Measurements from ENCODE around the gene SMTN. TPM values are rescaled to one million over a fixed set of nuclear protein-coding genes. Genes with fewer than 3 reads are reported as not detected.

Gene SMTN
- total RNA-seq, 1 experiment from 2014 or later = 68.8 TPM

GRCh38 chr22:31139866-31140716 lies 59.0 kb downstream of the SMTN start, which contains the start of gene PLA2G3:
Gene PLA2G3 (minus strand): TSS chr22:31140508. CDS start chr22:31140354, 154 bp downstream.
- Histone ChIP-seq H2AFZ (no peak within 1 kb of the TSS), H3K4me3 (no peak within 1 kb of the TSS), H3K27ac (no peak within 1 kb of the TSS), H3K4me1 (replicated peaks; ENCODE audit: insufficient read depth) (no peaks in the 10 kb centered on the region), H3K79me2 (ENCODE audit: low read depth) (no peaks in the 10 kb centered on the region), H4K20me1 (ENCODE audit: insufficient read depth) (no peaks in the 10 kb centered on the region), H3K4me2 (no peak within 1 kb of the TSS), H3K27me3 (ENCODE audit: insufficient read depth, low read depth) (peaks cover 6% of the 10 kb centered on the region), H3K9me2 (ENCODE audit: insufficient read depth) (no peaks in the 10 kb centered on the region), H3F3A (ENCODE audit: insufficient read depth, low read depth) (peaks cover 8% of the 10 kb centered on the region; the same call in 1 of the 2 replicates), H3K9me3 (ENCODE audit: insufficient read depth, low read depth) (peaks cover 8% of the 10 kb centered on the region), H3K36me3 (ENCODE audit: low read depth) (no peaks in the 10 kb centered on the region)
- TF ChIP-seq CTCF (conservative IDR thresholded peaks at IDR 0.05) (no peak), EZH2 (IDR thresholded peaks at IDR 0.05; ENCODE audit: low read depth) (no peak)
- ChIA-PET POLR2A (ENCODE audit: unreplicated experiment) (no interaction called here), CTCF (interaction anchor here (0.6 kb wide), 1 partner anchor 60 kb away, joined by 3 read pairs; no protein-coding TSS in a partner anchor)
- intact Hi-C loops (cut with micrococcal nuclease; ENCODE audit: unreplicated experiment) = no loop called here
- peak in 1 of 2 experiments; percentile 19 for DNase-seq
- BruUV-seq (replicated peaks) = no TSS peak

- BruUV-seq (replicated peaks) = no TSS peak
- H3K79me2 ChIP-seq (ENCODE audit: low read depth) = no peaks in the 10 kb centered on the region
- peaks cover 8% of the 10 kb centered on the region for H3K9me3 ChIP-seq (ENCODE audit: insufficient read depth, low read depth)
- H3K36me3 ChIP-seq (ENCODE audit: low read depth) = no peaks in the 10 kb centered on the region
- no peaks in the 10 kb centered on the region for H3K4me1 ChIP-seq (replicated peaks; ENCODE audit: insufficient read depth)
- H4K20me1 ChIP-seq (ENCODE audit: insufficient read depth) = no peaks in the 10 kb centered on the region
- H3K4me2 ChIP-seq = no peak overlapping the region
- H3K9me2 ChIP-seq (ENCODE audit: insufficient read depth) = no peaks in the 10 kb centered on the region
- ChIA-PET CTCF (no interaction called here), POLR2A (ENCODE audit: unreplicated experiment) (no interaction called here)
- no peak overlapping the region for H2AFZ ChIP-seq
- H3K27ac ChIP-seq = no peak overlapping the region
- no peak for DNase-seq
- H3K4me3 ChIP-seq = no peak overlapping the region
- H3K27me3 ChIP-seq (ENCODE audit: insufficient read depth, low read depth) = peaks cover 6% of the 10 kb centered on the region
- intact Hi-C loops (cut with micrococcal nuclease; ENCODE audit: unreplicated experiment) = no loop called here
- peaks cover 8% of the 10 kb centered on the region; the same call in 1 of the 2 replicates for H3F3A ChIP-seq (ENCODE audit: insufficient read depth, low read depth)
- TF ChIP-seq EZH2 (IDR thresholded peaks at IDR 0.05; ENCODE audit: low read depth) = no peak
- TF ChIP-seq CTCF (conservative IDR thresholded peaks at IDR 0.05) = no peak
Measured at GRCh38 chr22:31140746-31141145, 59.6 kb downstream of the SMTN start.

- Histone ChIP-seq H2AFZ (no peak overlapping the region), H3F3A (ENCODE audit: insufficient read depth, low read depth) (peaks cover 8% of the 10 kb centered on the region; the same call in 1 of the 2 replicates), H3K27ac (no peak overlapping the region), H3K79me2 (ENCODE audit: low read depth) (no peaks in the 10 kb centered on the region), H4K20me1 (ENCODE audit: insufficient read depth) (no peaks in the 10 kb centered on the region), H3K4me1 (replicated peaks; ENCODE audit: insufficient read depth) (no peaks in the 10 kb centered on the region), H3K9me2 (ENCODE audit: insufficient read depth) (no peaks in the 10 kb centered on the region), H3K27me3 (ENCODE audit: insufficient read depth, low read depth) (peaks cover 6% of the 10 kb centered on the region), H3K4me3 (no peak overlapping the region), H3K4me2 (no peak overlapping the region), H3K36me3 (ENCODE audit: low read depth) (no peaks in the 10 kb centered on the region), H3K9me3 (ENCODE audit: insufficient read depth, low read depth) (peaks cover 8% of the 10 kb centered on the region)
- POLR2A ChIA-PET (ENCODE audit: unreplicated experiment) = no interaction called here
- TF ChIP-seq EZH2 (IDR thresholded peaks at IDR 0.05; ENCODE audit: low read depth) (no peak), CTCF (conservative IDR thresholded peaks at IDR 0.05) (no peak)
- CTCF ChIA-PET = interaction anchor here (0.6 kb wide), 1 partner anchor 34 kb away, joined by 3 read pairs; the partner anchor contains the start of gene SELENOM
- DNase-seq = no peak
- BruUV-seq (replicated peaks) = no TSS peak
- intact Hi-C loops (cut with micrococcal nuclease; ENCODE audit: unreplicated experiment) = no loop called here
Measured at GRCh38 chr22:31141551-31141950, 60.4 kb downstream of the SMTN start.
